ENCODE data around the gene EN2. TPM values are rescaled to one million over a fixed set of nuclear protein-coding genes. Genes with fewer than 3 reads are reported as not detected.
A peak's percentile ranks its signal among the peaks of the same experiment; 100 is the strongest.

The EN2 gene
- total RNA-seq, 2 donors from 2014 or later: not detected

GRCh38 chr7:155468785-155469148 lies 10.8 kb downstream of the EN2 start:
- no peaks in the 10 kb centered on the region for H3K36me3 Mint-ChIP-seq (ENCODE audit: low read depth)
- no peak overlapping the region for H3K4me3 ChIP-seq (ENCODE audit: low read length)
- H3K36me3 ChIP-seq (ENCODE audit: control insufficient read depth, insufficient read depth, low read length): no peaks in the 10 kb centered on the region
- H3K27ac Mint-ChIP-seq: no peak overlapping the region
- 11 to 13% methylated on average over 8 to 10 of the region's 10 CpGs for WGBS, 2 experiments (ENCODE audit: insufficient coverage in 1 of 2, insufficient read length in 1 of 2)
- peaks cover 100% of the 10 kb centered on the region for H3K27me3 Mint-ChIP-seq (ENCODE audit: insufficient read depth)
- no peak overlapping the region for H3K9ac ChIP-seq (ENCODE audit: extremely low read depth, low read length, poor library complexity, severe bottlenecking)
- peak overlapping the region; percentile 96 for H3K27ac ChIP-seq (ENCODE audit: low read depth, low read length)
- H3K4me3 Mint-ChIP-seq: peak overlapping the region; percentile 37
- no peaks in the 10 kb centered on the region for H3K9me3 Mint-ChIP-seq
- DNase-seq: no peak
- no peak for TF ChIP-seq CTCF (conservative IDR thresholded peaks at IDR 0.05)
- no peaks in the 10 kb centered on the region for H3K9me3 ChIP-seq (ENCODE audit: control insufficient read depth, low read length)
- peaks cover 4% of the 10 kb centered on the region for H3K4me1 ChIP-seq (ENCODE audit: control insufficient read depth, insufficient read depth, low read length)
- peaks cover 100% of the 10 kb centered on the region for H3K27me3 ChIP-seq (ENCODE audit: control insufficient read depth, insufficient read depth, low read length, poor library complexity, severe bottlenecking)
- H3K4me1 Mint-ChIP-seq: peaks cover 17% of the 10 kb centered on the region

GRCh38 chr7:155469311-155470185 lies 11.6 kb downstream of the EN2 start:
- WGBS, 2 experiments (ENCODE audit: insufficient coverage in 1 of 2, insufficient read length in 1 of 2): 14 to 19% methylated on average over 6 to 12 of the region's 12 CpGs
- TF ChIP-seq CTCF (conservative IDR thresholded peaks at IDR 0.05): no peak
- Histone ChIP-seq H3K36me3 (ENCODE audit: control insufficient read depth, insufficient read depth, low read length) (no peaks in the 10 kb centered on the region), H3K27ac (ENCODE audit: low read depth, low read length) (no peak overlapping the region), H3K9ac (ENCODE audit: extremely low read depth, low read length, poor library complexity, severe bottlenecking) (no peak overlapping the region), H3K4me3 (ENCODE audit: low read length) (no peak overlapping the region), H3K9me3 (ENCODE audit: control insufficient read depth, low read length) (no peaks in the 10 kb centered on the region), H3K4me1 (ENCODE audit: control insufficient read depth, insufficient read depth, low read length) (peaks cover 4% of the 10 kb centered on the region), H3K27me3 (ENCODE audit: control insufficient read depth, insufficient read depth, low read length, poor library complexity, severe bottlenecking) (peaks cover 100% of the 10 kb centered on the region)
- Mint-ChIP-seq H3K4me1 (peaks cover 17% of the 10 kb centered on the region), H3K9me3 (no peaks in the 10 kb centered on the region), H3K36me3 (ENCODE audit: low read depth) (no peaks in the 10 kb centered on the region), H3K27me3 (ENCODE audit: insufficient read depth) (peaks cover 100% of the 10 kb centered on the region), H3K4me3 (no peak overlapping the region), H3K27ac (no peak overlapping the region)
- DNase-seq: no peak

GRCh38 chr7:155470186-155470487 lies 12.2 kb downstream of the EN2 start:
- no peaks in the 10 kb centered on the region for H3K9me3 Mint-ChIP-seq
- Histone ChIP-seq H3K9me3 (ENCODE audit: control insufficient read depth, low read length) (no peaks in the 10 kb centered on the region), H3K27me3 (ENCODE audit: control insufficient read depth, insufficient read depth, low read length, poor library complexity, severe bottlenecking) (peaks cover 100% of the 10 kb centered on the region), H3K36me3 (ENCODE audit: control insufficient read depth, insufficient read depth, low read length) (no peaks in the 10 kb centered on the region), H3K4me3 (ENCODE audit: low read length) (no peak overlapping the region), H3K27ac (ENCODE audit: low read depth, low read length) (no peak overlapping the region), H3K4me1 (ENCODE audit: control insufficient read depth, insufficient read depth, low read length) (peaks cover 4% of the 10 kb centered on the region), H3K9ac (ENCODE audit: extremely low read depth, low read length, poor library complexity, severe bottlenecking) (no peak overlapping the region)
- H3K27ac Mint-ChIP-seq: no peak overlapping the region
- peaks cover 15% of the 10 kb centered on the region for H3K4me1 Mint-ChIP-seq
- H3K4me3 Mint-ChIP-seq: no peak overlapping the region
- DNase-seq: no peak
- WGBS, 2 experiments (ENCODE audit: insufficient coverage in 1 of 2, insufficient read length in 1 of 2): 29 to 30% methylated on average over 2 to 8 of the region's 8 CpGs
- TF ChIP-seq CTCF (conservative IDR thresholded peaks at IDR 0.05): no peak
- no peaks in the 10 kb centered on the region for H3K36me3 Mint-ChIP-seq (ENCODE audit: low read depth)
- peaks cover 100% of the 10 kb centered on the region for H3K27me3 Mint-ChIP-seq (ENCODE audit: insufficient read depth)

Measured in endodermal cell (in vitro differentiated cells).